Uterus (tissue), 2 donors: ENCODE results near the gene SHC4.

Experiments used
- CTCF ChIP-seq, 4 experiments: fragments of 200-600 bp in 2 of 4; fragments of 450-650 bp in 2 of 4; sonication (generic) in 2 of 4; IDR thresholded peaks; one replicate each; pipeline ENCODE4 v1.5.1; 2016 to 2019; ENCODE audit warnings: antibody characterized with exemption in 4 of 4, mild to moderate bottlenecking in 2 of 4, moderate library complexity in 1 of 4
- POLR2A ChIP-seq, 2 donors: fragments of 450-650 bp; IDR thresholded peaks; one replicate each; pipeline ENCODE4 v1.6.1; 2016; ENCODE audit warnings: antibody characterized with exemption in 2 of 2, mild to moderate bottlenecking in 1 of 2, moderate library complexity in 1 of 2

- TF ChIP-seq POLR2A (IDR thresholded peaks at IDR 0.05), result no peak
- TF ChIP-seq CTCF (IDR thresholded peaks at IDR 0.05), result no peak
These were observed 16.9 kb downstream of the SHC4 start for GRCh38 chr15:48946840-48947187.
